Mammary epithelial cell (primary cell): ENCODE measurements around the gene DNAJA1.

ENCODE experiments used
- CTCF ChIP-seq, 2 donors: IDR thresholded peaks in 1 of 2; conservative IDR thresholded peaks in 1 of 2; 2 replicates each; pipeline ENCODE4 v1.5.1; 2011 to 2012; ENCODE audit warnings: inconsistent platforms in 2 of 2, low read length in 2 of 2, mild to moderate bottlenecking in 2 of 2, control low read depth in 1 of 2, low read depth in 1 of 2; ENCODE audit not compliant: insufficient read depth in 1 of 2; ENCODE audit errors: extremely low read depth in 1 of 2
- EZH2 ChIP-seq: IDR thresholded peaks from 2 replicates; pipeline ENCODE4 v1.6.1; 2012; ENCODE audit warnings: low read length, inconsistent platforms, borderline replicate concordance

GRCh38 chr9:33042473-33042872 lies 17.4 kb downstream of the DNAJA1 start:
- no peak for TF ChIP-seq CTCF (conservative IDR thresholded peaks at IDR 0.05 in 1 of 2, IDR thresholded peaks at IDR 0.05 in 1 of 2; ENCODE audit: extremely low read depth in 1 of 2, insufficient read depth in 1 of 2, low read depth in 1 of 2, low read length in 2 of 2)
- TF ChIP-seq EZH2: no peak
